Lung (tissue), 12 donors: ENCODE data around the gene ABCG4. TPM values are rescaled to one million over a fixed set of nuclear protein-coding genes. Genes with fewer than 3 reads are reported as not detected.

ENCODE experiments used
- ATAC-seq: fragments of 200-7000 bp; cut with Tn5 transposase; one replicate; pipeline ENCODE4 v1.9.1; 2020; ENCODE audit warnings: moderate number of reproducible peaks; ENCODE audit not compliant: insufficient read depth, low FRiP score
- DNase-seq, 3 donors: peaks; one replicate each; pipeline ENCODE4 v3.0.0-alpha.2; 2013 to 2017
- H3K27ac ChIP-seq, 2 donors: one replicate each; pipeline ENCODE4 v1.5.1; 2013; ENCODE audit warnings: mild to moderate bottlenecking in 2 of 2, moderate library complexity in 2 of 2, control low read depth in 1 of 2, inconsistent platforms in 1 of 2, low read depth in 1 of 2, low read length in 1 of 2
- H3K27me3 ChIP-seq, 3 donors: one replicate each; pipeline ENCODE4 v1.5.1; 2013; ENCODE audit warnings: low read length in 2 of 3; ENCODE audit not compliant: control insufficient read depth in 3 of 3, insufficient read depth in 3 of 3
- H3K36me3 ChIP-seq, 4 donors: one replicate each; pipeline ENCODE4 v1.5.1; 2013; ENCODE audit warnings: low read length in 4 of 4, mild to moderate bottlenecking in 1 of 4, moderate library complexity in 1 of 4; ENCODE audit not compliant: control insufficient read depth in 4 of 4, insufficient read depth in 4 of 4
- H3K4me1 ChIP-seq, 5 donors: one replicate each; pipeline ENCODE4 v1.5.1; 2013; ENCODE audit warnings: low read length in 5 of 5, mild to moderate bottlenecking in 2 of 5, moderate library complexity in 1 of 5; ENCODE audit not compliant: control insufficient read depth in 5 of 5, insufficient read depth in 5 of 5
- H3K4me3 ChIP-seq: one replicate; pipeline ENCODE4 v1.5.1; 2013; ENCODE audit warnings: mild to moderate bottlenecking, control low read depth, moderate library complexity
- H3K9ac ChIP-seq, 2 donors: one replicate each; pipeline ENCODE4 v1.5.1; 2013; ENCODE audit warnings: low read length in 2 of 2, control low read depth in 1 of 2; ENCODE audit not compliant: insufficient read depth in 1 of 2
- H3K9me3 ChIP-seq, 4 donors: one replicate each; pipeline ENCODE4 v1.5.1; 2013; ENCODE audit warnings: low read length in 3 of 4, mild to moderate bottlenecking in 1 of 4, moderate library complexity in 1 of 4; ENCODE audit not compliant: control insufficient read depth in 4 of 4, insufficient read depth in 3 of 4
- CTCF ChIP-seq: IDR thresholded peaks from 2 replicates; pipeline ENCODE4 v1.5.1; 2012; ENCODE audit warnings: mild to moderate bottlenecking; ENCODE audit errors: control extremely low read depth, extremely low read depth
- WGBS, 2 donors: extraction: QIAGEN DNeasy Blood & Tissue Kit; methylation state at CpG; one replicate each; pipeline ENCODE4 v1.1.7; 2013; 5-methylcytosine and 5-hydroxymethylcytosine counted together
- polyA plus RNA-seq, 2 donors: library from polyadenylated mRNA; stranded (reverse); fragments of 200-250 nt; gene quantifications; one replicate each; pipeline ENCODE4 v1.2.1, GENCODE V29; 2013
- total RNA-seq, 2 donors: library from RNA; depleted of rRNA in 1 of 2; stranded (reverse); fragments of >200 nt in 1 of 2; gene quantifications; one replicate each; pipeline ENCODE4 v1.2.1, GENCODE V29; 2014 to 2021
- donor health status: control.
- donor health status: control.
- donor health status: Bipolar disorder and iron deficiency.
- donor health status: healthy.
- donor health status: DM: yes; HTN: yes; CAD: no.

The ABCG4 gene
- total and polyA plus RNA-seq, 4 donors = 0.03 to 0.28 (median 0.10) TPM; not detected in 1

GRCh38 chr11:119106564-119107537 is 42.0 kb upstream of the ABCG4 start, which contains the start of gene C2CD2L:
TSS of gene C2CD2L (plus strand) at chr11:119107344. CDS start at chr11:119107742, 398 bp downstream.
- ATAC-seq (peak; percentile 94), DNase-seq (peak; percentile 91 to 94 (median 92))
- WGBS, 2 donors = 1% methylated on average over 44 to 49 of the region's 49 CpGs
- Histone ChIP-seq H3K4me3 (peak within 1 kb of the TSS; percentile 90), H3K27ac (peak within 1 kb of the TSS; percentile 58 to 91), H3K9ac (peak within 1 kb of the TSS; percentile 26 to 89), H3K36me3 (peaks cover 0 to 16% (median under 1%) of the 10 kb centered on the region in 4 donors), H3K4me1 (peaks cover 0 to 27% (median 17%) of the 10 kb centered on the region in 5 donors), H3K27me3 (no peaks in the 10 kb centered on the region), H3K9me3 (peaks cover 0 to 2% (median 0%) of the 10 kb centered on the region in 4 donors)
- TF ChIP-seq CTCF = no peak

GRCh38 chr11:119107538-119108145 is 41.2 kb upstream of the ABCG4 start:
- DNase-seq (no peak), ATAC-seq (peak; percentile 8)
- Histone ChIP-seq H3K27ac (peak overlapping the region; percentile 51 to 90), H3K4me3 (peak overlapping the region; percentile 90), H3K9ac (no peak overlapping the region), H3K27me3 (no peaks in the 10 kb centered on the region), H3K9me3 (peaks cover 0 to 2% (median 0%) of the 10 kb centered on the region in 4 donors), H3K36me3 (peaks cover 0 to 23% (median 2%) of the 10 kb centered on the region in 4 donors), H3K4me1 (peaks cover 0 to 25% (median 16%) of the 10 kb centered on the region in 5 donors)
- 0 to 1% methylated on average over 48 to 65 of the region's 65 CpGs for WGBS, 2 donors
- TF ChIP-seq CTCF = no peak

- DNase-seq (no peak), ATAC-seq (no peak)
- peak overlapping the region in 1 of 2 donors; percentile 90 for H3K27ac ChIP-seq
Measured at GRCh38 chr11:119108146-119108856, 40.6 kb upstream of the ABCG4 start.

More at GRCh38 chr11:119108146-119108856, 40.6 kb upstream of the ABCG4 start:
- H3K9ac ChIP-seq = no peak overlapping the region
- H3K4me1 ChIP-seq = peaks cover 0 to 19% (median 16%) of the 10 kb centered on the region in 5 donors
- H3K4me3 ChIP-seq = peak overlapping the region; percentile 90
- TF ChIP-seq CTCF = no peak
- H3K27me3 ChIP-seq = no peaks in the 10 kb centered on the region
- 12 to 16% methylated on average over 8 of the region's 8 CpGs for WGBS, 2 donors
- peaks cover 0 to 2% (median 0%) of the 10 kb centered on the region in 4 donors for H3K9me3 ChIP-seq
- peaks cover 0 to 28% (median 3%) of the 10 kb centered on the region in 4 donors for H3K36me3 ChIP-seq
